Hepatocyte (in vitro differentiated cells): ENCODE measurements around the gene NFU1.

Source experiments
- EZH2phosphoT487 ChIP-seq: fragments of 200-600 bp; sonication (generic); IDR thresholded peaks from one replicate; pipeline ENCODE4 v1.6.1; 2018; ENCODE audit warnings: antibody characterized with exemption, mild to moderate bottlenecking, low read depth, moderate library complexity; ENCODE audit not compliant: unreplicated experiment, severe bottlenecking
- TF ChIP-seq, protein P1 (sequence below): fragments of 200-600 bp; sonication (generic); IDR thresholded peaks from 2 replicates; pipeline ENCODE4 v1.5.1; 2016; ENCODE audit warnings: antibody characterized with exemption, mild to moderate bottlenecking; ENCODE audit not compliant: poor library complexity

DNA sequence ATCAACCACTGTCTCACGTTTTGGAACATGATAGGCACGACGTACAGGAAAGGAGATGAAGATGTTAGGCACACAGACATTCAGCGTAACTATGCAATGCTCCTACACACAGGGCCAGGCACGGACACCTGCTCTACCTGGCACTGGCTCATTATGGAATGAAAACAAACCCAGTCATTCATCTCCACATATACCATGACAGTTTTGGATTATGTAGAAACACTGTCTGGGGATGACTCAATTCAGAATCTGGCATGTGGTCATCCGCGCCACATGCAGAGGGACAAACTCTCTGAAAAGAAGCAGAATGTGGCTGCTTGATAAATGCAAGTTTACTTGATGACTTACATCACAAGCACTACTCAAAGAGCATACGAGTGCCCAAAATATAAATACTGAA is 29.5 kb upstream of the NFU1 start:
- TF ChIP-seq, protein P1, sequence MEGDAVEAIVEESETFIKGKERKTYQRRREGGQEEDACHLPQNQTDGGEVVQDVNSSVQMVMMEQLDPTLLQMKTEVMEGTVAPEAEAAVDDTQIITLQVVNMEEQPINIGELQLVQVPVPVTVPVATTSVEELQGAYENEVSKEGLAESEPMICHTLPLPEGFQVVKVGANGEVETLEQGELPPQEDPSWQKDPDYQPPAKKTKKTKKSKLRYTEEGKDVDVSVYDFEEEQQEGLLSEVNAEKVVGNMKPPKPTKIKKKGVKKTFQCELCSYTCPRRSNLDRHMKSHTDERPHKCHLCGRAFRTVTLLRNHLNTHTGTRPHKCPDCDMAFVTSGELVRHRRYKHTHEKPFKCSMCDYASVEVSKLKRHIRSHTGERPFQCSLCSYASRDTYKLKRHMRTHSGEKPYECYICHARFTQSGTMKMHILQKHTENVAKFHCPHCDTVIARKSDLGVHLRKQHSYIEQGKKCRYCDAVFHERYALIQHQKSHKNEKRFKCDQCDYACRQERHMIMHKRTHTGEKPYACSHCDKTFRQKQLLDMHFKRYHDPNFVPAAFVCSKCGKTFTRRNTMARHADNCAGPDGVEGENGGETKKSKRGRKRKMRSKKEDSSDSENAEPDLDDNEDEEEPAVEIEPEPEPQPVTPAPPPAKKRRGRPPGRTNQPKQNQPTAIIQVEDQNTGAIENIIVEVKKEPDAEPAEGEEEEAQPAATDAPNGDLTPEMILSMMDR, result no peak
- no peak for TF ChIP-seq EZH2phosphoT487
